ENCODE measurements around the gene MYBPH. TPM values are rescaled to one million over a fixed set of nuclear protein-coding genes. Genes with fewer than 3 reads are reported as not detected.

MYBPH gene
- total RNA-seq: not detected in 2 replicates

GRCh38 chr1:203175237-203175826, at the start of gene MYBPH:
MYBPH (minus strand) TSS chr1:203175826; CDS start chr1:203175755, 71 bp downstream.

GRCh38 chr1:203186446-203187303, 11.0 kb upstream of the MYBPH start, which contains the start of gene CHI3L1:
CHI3L1 (minus strand) TSS chr1:203186704; CDS start chr1:203186623, 81 bp downstream.

GRCh38 chr1:203127666-203128430, 47.8 kb downstream of the MYBPH start, which contains the start of gene ADORA1:
ADORA1 (plus strand) TSS chr1:203127726; CDS start chr1:203128842, 1,116 bp downstream.

Other genes starting within 250 kb of the MYBPH start
- gene KLHL12, start 248.6 kb downstream of the MYBPH start, total RNA-seq: 18.7 and 21.1 TPM in 2 replicates
- gene ADIPOR1, start 217.5 kb downstream of the MYBPH start, total RNA-seq: 77.1 and 83.2 TPM in 2 replicates
- gene CYB5R1, start 208.6 kb downstream of the MYBPH start, total RNA-seq: 21.3 and 27.8 TPM in 2 replicates
- gene TMEM183A, start 168.5 kb downstream of the MYBPH start, total RNA-seq: 75.2 and 77.9 TPM in 2 replicates
- gene PPFIA4, start 149.3 kb downstream of the MYBPH start, total RNA-seq: under 0.01 TPM in 2 replicates
- gene MYOG, start 89.8 kb downstream of the MYBPH start, total RNA-seq: not detected in 2 replicates
- gene ADORA1, start 48.1 kb downstream of the MYBPH start, total RNA-seq: not detected in 2 replicates
- not detected in 2 replicates for gene CHI3L1, start 10.9 kb upstream of the MYBPH start, total RNA-seq
- gene CHIT1, start 53.8 kb upstream of the MYBPH start, total RNA-seq: not detected in 2 replicates
- gene BTG2, start 129.7 kb upstream of the MYBPH start, total RNA-seq: 20.5 and 26.0 TPM in 2 replicates
- gene FMOD, start 175.3 kb upstream of the MYBPH start, total RNA-seq: 0.84 and 0.87 TPM in 2 replicates